SU-DHL-6 (cell line): ENCODE data around the gene SPAG9.

Source experiments
- EZH2phosphoT487 ChIP-seq: fragments of 200-600 bp; sonication (generic), shearing (Covaris generic); conservative IDR thresholded peaks from 2 replicates; pipeline ENCODE4 v1.6.1; 2018; ENCODE audit warnings: mild to moderate bottlenecking, antibody characterized with exemption, low read length, moderate library complexity, mixed read lengths
- TF ChIP-seq, protein P1 (sequence below): fragments of 200-600 bp; sonication (generic); IDR thresholded peaks from one replicate; pipeline ENCODE4 v1.5.1; 2017; ENCODE audit warnings: antibody characterized with exemption, mild to moderate bottlenecking, low read length, moderate library complexity; ENCODE audit not compliant: insufficient read depth, poor library complexity, severe bottlenecking

- TF ChIP-seq, protein P1, sequence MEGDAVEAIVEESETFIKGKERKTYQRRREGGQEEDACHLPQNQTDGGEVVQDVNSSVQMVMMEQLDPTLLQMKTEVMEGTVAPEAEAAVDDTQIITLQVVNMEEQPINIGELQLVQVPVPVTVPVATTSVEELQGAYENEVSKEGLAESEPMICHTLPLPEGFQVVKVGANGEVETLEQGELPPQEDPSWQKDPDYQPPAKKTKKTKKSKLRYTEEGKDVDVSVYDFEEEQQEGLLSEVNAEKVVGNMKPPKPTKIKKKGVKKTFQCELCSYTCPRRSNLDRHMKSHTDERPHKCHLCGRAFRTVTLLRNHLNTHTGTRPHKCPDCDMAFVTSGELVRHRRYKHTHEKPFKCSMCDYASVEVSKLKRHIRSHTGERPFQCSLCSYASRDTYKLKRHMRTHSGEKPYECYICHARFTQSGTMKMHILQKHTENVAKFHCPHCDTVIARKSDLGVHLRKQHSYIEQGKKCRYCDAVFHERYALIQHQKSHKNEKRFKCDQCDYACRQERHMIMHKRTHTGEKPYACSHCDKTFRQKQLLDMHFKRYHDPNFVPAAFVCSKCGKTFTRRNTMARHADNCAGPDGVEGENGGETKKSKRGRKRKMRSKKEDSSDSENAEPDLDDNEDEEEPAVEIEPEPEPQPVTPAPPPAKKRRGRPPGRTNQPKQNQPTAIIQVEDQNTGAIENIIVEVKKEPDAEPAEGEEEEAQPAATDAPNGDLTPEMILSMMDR = no peak
- no peak for TF ChIP-seq EZH2phosphoT487
Observed at GRCh38 chr17:50926523-50926922, 194.1 kb downstream of the SPAG9 start.
